HG02938 (cell line): ENCODE data around the gene TBC1D2B.

Experiments
- ATAC-seq: cut with Tn5 transposase; IDR thresholded peaks from one replicate; pipeline ENCODE4 v1.9.1; 2021; ENCODE audit warnings: mild to moderate bottlenecking, moderate library complexity; ENCODE audit not compliant: unreplicated experiment

The TBC1D2B gene

GRCh38 chr15:78077053-78077870 lies at the start of gene TBC1D2B:
TSS of gene TBC1D2B (minus strand) at chr15:78077711. CDS start at chr15:78077652, 59 bp downstream.
- peak; percentile 56 for ATAC-seq

- no peak for ATAC-seq
Measured at GRCh38 chr15:78125267-78125666, 47.8 kb upstream of the TBC1D2B start.

DNA sequence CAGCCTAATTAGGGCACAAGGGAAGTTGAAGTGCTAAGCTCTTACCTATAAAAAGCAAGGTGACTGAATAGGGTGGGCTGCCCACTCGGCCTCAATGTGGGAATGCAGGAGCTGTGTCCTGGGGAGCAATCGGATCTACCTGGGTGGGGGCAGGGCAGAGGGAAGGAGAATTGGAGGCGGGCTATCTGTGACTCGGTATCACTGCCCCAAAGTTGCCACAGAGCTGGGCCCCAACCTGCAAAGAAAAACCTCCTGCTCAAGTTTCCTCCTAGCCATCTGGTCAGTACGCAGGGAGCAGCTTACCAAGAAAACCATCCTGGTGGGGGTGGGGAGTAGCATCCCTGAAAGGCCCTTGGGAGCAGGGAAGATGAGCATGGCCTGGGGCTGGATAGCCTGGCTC lies 43.0 kb upstream of the TBC1D2B start:
- no peak for ATAC-seq

DNA sequence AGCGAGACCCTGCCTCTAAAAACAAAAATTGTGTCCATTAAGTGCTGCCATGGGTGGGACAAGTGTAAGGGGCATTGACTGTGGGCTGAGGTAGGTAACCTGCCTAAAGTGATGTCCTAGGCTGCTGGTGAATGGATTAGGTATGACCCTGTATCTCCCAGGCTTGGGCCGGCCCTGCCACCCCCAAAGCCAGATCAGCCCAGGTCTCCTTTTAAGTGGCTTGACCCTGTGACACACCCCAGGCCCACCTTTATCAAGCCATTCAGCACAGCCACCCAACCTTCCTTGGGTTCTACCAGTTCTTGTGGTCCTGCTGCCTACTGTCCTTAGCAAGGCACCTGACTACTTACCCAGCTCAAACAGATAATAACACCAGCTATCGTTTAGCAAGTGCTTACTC lies 35.0 kb upstream of the TBC1D2B start:
- ATAC-seq, result no peak

DNA sequence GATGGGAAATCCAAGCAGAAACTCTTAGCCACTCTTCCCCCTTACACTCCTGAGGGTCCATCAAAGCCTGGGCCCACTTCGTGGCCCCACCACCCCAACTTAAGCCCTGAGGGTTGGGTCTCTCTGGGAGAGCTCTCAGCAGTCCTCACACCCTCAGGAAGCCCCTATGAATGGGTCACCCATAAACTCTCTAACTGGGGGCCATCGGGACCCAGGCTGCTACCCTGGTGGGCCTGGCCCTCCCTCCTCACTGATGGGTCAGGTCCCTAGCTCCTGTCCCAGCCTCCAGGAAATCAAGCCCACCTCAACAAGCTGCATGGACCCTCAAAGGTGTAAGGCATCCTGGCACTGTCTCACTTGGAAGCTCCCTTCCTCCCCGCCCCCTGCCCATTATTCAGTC lies 34.3 kb upstream of the TBC1D2B start:
- ATAC-seq, result no peak

DNA sequence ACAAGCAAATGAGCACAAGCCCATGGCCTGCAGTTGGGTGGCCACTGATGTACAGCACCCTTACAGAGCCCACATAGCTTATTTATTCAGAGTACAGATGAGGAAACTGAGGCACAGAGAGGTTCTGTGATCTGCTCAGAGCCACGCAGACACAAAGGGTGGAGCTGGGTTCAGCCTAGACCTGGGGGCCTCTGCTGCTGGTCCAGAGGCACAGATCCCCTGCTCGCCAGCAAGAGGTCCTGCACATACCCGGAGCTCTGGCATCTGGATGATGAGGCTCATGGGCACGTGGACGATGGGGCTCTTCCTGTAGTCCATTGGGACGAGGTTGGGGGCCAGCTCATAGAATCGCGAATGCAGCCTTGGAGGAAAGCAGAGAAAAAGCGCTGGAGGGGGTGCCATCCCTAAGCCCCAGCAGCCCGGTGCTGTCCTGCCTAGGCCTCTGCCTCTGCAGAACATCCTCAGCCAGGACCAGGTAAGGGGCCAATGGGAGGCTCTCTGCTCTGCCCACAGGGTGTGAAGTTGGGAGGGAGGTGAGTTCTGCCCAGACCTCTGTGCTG lies 33.5 kb upstream of the TBC1D2B start:
- ATAC-seq, result no peak

DNA sequence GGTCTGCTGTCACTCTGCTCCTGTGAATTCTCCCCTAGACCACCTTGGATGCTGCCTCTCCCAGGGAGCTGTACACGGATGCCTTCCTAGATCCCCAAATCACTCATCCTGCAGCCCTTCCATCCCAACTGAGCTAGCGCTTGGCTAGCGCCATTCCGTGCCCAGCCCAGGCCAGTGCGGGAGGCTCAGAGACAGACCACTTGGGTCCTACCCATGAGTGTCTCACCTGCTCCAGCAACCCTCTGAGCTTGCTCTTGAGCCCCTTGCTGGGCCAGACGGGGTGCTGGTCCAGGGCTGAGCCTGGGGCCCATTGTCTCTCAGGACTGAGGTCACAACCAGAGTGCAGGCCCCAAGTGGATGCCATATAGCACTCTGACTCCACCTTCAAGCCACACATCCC lies 32.6 kb upstream of the TBC1D2B start:
- ATAC-seq, result no peak

- no peak for ATAC-seq
Measured at GRCh38 chr15:78109156-78109555, 31.6 kb upstream of the TBC1D2B start.

- ATAC-seq, result no peak
Measured at GRCh38 chr15:78108300-78109084, 31.0 kb upstream of the TBC1D2B start.

DNA sequence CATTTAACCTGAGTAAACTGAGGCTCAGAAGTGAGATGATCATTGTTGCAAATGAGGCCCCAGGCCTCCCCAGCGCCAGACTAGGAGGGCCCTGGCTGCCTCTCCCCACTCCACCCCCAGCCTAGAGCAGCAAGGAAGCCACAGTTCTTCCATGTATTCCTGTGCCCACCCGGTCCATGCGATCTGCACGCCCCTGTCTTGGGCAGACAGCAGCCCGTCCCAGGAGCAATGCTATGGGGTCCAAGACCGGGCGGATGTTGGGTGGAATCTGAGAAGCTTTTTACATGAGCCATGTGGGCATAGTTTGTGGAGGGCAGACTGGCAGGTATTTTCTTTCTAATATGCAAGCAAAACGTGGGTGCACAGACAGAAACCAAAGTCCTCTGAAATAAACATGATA lies 30.0 kb upstream of the TBC1D2B start:
- ATAC-seq, result no peak

DNA sequence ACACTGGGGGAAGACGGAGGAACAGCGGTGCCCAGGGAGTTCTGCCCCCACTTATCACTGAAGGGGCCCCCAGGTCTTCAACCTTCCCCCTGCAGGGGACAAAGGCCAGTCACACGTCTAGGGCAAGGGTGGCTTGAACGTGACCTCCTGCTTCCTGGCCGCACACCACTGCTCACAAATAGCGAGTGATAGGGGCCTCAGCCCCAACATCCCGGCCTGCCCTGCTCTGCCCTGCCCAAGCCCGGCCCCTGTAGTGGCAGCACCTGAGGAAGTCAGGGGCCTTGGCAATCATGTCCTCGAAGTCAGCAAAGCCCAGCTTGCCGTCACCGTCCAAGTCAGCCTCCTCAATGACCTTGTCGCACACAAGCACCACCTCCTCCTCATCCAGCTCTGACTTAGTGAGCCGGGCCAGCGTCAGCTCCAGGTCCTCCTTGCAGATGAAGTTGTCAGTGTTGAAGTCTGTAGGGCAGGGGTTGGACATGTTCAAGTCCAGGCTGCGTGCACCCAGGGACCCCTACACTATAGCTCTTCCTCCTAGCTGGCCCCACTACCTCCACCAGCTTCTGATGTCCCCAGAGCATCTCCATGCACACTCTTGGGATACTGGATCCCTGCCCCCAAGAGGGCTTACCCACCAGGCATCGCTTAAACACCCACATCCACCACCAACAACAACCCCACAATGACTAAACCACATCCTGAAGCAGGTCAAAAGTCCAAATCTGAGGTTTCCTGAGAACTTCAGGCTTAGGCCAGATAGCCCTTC lies 28.1 kb upstream of the TBC1D2B start:
- ATAC-seq, result no peak

DNA sequence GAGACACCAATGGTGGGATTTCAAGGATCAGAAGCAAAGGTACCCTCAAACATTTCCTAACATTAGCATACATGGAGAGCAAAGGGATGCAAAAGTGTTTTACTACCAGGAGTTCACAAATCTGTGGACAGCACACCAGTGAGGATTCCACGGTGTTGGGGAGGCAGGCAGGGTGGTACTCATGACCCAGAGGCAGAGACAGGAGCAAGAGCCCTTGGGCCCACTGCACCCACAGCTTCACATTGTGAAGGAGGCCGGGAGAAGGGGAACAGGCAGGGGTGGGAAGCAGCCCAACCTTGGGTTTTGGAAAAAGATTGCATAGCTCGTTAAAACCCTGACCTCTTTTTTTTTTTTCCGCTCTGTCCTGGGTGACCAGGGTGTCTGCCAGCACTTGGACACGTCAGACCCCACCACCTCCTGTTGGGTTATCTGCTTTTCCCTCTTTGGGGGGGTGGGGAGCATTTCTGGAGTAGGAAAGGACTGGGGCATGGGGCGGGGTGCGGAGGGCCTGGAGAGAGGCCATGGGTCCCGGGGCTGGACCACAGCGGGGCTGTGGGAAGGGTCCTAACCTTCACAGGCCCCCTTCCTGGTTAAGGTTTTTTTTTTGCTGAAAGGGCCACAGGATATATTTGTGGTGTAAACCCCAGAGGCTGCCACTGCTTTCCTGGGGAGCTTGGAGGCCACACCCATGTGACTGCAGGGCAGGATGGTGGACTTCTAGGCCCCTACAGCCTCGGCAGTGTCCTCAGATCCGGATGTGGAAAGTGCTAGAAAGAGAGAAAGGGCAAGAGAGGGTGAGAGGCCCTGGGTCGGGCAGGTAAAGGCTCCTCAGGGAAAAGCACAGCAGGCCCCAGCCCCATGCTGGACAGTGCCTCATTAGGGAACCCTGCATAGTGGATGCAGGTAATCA lies 27.3 kb upstream of the TBC1D2B start:
- ATAC-seq, result no peak

DNA sequence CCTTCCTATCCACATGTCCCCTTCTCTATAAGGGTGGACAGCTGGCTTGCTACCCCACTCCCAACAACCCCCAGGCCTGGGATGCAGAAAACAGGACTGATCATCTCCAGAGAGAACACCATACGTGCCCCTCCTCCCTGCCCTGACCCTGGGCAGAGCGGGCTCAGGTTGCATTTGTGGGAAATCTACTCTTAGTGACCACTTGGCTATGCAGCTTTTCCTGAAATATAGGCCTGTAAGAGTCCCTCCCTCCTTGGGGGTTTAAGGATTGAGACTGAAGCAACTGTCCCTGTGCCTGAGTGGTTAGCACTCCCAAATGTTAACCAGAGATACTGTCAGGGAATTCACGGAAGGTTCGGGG lies 26.6 kb upstream of the TBC1D2B start:
- ATAC-seq, result peak; percentile 6

DNA sequence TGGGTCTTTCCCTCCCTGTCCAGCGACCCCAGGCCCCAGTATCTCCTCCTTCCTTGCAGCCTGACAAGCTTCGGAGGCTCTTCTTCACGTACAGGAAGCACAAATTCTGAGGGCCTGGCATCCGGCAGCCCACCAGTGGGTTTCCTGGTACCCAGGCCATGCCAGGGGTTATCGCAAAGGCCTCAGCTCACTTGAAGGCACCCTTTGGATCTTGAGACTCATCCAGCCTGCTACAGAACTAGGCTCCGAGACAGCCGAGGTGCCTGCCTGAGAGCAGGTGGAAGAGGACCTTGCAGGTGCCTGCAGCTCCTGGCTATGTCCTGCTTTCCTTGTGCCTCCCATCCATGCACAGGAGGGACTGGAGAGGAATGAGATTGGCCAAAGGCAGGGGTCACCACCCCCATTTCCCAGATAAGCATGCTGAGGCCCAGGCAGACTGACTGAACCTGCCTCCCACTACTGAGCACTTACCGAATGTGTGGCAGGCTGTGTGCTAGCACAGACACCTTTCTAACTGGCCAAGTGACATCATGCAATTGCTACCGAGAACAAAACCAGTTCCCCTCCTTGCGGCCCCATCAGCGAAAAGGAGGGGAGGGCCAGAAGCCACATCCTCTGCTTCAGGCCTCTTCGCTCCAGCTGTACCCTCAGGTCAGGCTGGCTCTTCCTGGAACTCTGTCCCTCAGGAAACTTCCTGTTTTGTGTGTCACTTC lies 26.1 kb upstream of the TBC1D2B start:
- peak; percentile 83 for ATAC-seq

DNA sequence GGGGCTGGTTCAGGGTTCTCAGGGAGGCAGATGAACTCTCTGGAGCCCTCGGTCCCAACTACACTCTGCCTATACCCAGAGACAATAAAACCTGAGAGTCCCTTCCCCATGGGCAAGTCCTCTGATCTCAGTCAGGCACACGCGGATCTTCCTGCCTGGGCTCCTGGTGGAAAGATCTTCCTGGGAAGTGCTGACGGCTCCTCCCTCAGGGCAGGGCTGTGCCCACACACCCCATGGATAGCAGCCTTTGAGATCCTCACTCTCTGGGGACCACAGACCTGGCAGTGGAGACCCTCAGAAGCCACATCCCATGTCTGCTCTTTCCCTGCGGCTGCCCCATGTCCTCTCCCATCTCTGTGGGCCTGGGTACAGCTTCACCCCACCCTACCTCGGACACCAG lies 25.2 kb upstream of the TBC1D2B start:
- no peak for ATAC-seq

- ATAC-seq, result no peak
Measured at GRCh38 chr15:78102211-78102610, 24.7 kb upstream of the TBC1D2B start.

- ATAC-seq, result no peak
Measured at GRCh38 chr15:78101423-78102105, 24.1 kb upstream of the TBC1D2B start.

DNA sequence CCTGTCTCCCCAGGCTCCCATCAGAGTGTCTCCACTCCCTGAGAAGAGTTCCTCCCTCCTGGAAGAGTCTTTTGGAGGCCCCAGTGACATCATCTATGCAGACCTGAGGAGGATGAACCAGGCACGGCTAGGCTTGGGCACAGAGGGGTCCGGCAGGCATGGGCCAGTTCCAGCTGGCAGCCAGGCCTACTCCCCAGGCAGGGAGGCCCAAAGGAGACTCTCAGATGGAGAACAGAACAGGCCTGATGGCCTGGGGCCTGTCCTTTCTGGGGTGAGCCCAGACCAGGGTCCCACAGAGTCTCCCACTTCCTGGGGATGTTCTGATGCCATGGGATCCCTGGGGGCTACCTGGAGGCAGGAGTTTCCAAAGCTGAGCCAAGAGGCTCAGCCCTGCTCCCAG lies 23.4 kb upstream of the TBC1D2B start:
- no peak for ATAC-seq
